Retinal pigment epithelial cell (primary cell): ENCODE data around the gene HBS1L.

Experiments
- DNase-seq: peaks from one replicate; pipeline ENCODE4 v3.0.0-alpha.2; 2010; ENCODE audit warnings: low read depth
- H3K4me3 ChIP-seq: 2 replicates; pipeline ENCODE4 v1.5.1; 2011; ENCODE audit warnings: mild to moderate bottlenecking, low read length, control low read depth, moderate library complexity
- CTCF ChIP-seq: conservative IDR thresholded peaks from 2 replicates; pipeline ENCODE4 v1.5.1; 2011; ENCODE audit warnings: low read depth, low read length, control low read depth, inconsistent platforms

The HBS1L gene

GRCh38 chr6:134992155-134992554 lies 62.5 kb downstream of the HBS1L start:
- no peak for TF ChIP-seq CTCF
- no peak for DNase-seq
- H3K4me3 ChIP-seq, result no peak overlapping the region

DNA sequence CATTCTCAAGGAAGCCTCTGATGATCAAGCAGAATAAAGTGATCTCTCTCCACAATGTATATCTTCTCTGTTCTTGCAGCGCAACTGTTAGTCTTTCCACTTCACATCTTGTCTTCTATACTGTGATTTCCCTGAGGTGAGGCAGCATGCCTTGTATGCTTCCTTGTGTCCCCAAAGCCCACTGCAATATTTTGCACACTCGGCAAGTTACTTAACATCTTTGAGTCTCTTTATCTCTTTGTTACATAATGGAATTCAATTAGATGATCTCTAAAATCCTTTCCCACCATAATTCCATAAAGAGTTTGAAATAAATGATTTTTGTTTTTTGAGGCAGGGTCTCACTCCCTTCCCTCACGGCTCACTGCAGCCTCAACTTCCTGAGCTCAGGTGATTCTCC lies 64.4 kb downstream of the HBS1L start:
- DNase-seq, result no peak
- TF ChIP-seq CTCF, result no peak
- H3K4me3 ChIP-seq, result no peak overlapping the region

DNA sequence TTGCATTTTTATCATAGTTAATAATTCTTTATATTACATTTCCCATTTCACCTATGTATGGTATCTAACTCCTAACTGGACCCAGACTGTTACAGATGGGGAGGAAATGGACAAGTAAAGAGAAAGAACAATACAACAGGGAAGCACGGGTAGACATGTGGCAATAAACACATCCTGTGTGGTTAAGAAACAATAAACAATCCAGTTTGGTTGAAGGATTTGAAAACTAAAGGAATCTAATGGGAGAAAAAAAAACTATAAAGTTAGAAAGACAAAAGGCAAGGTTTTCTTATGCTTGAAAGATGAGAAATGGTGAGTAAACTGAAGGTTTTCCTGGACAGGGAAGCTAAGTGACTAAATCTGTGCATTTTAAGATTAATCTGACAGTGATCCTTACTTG lies 69.8 kb downstream of the HBS1L start:
- no peak overlapping the region for H3K4me3 ChIP-seq
- TF ChIP-seq CTCF, result no peak
- DNase-seq, result no peak

- TF ChIP-seq CTCF, result no peak
- no peak for DNase-seq
- no peak overlapping the region for H3K4me3 ChIP-seq
Observed at GRCh38 chr6:134983823-134984222, 70.8 kb downstream of the HBS1L start.

GRCh38 chr6:134982161-134982560 lies 72.5 kb downstream of the HBS1L start:
- H3K4me3 ChIP-seq, result no peak overlapping the region
- TF ChIP-seq CTCF, result no peak
- no peak for DNase-seq

DNA sequence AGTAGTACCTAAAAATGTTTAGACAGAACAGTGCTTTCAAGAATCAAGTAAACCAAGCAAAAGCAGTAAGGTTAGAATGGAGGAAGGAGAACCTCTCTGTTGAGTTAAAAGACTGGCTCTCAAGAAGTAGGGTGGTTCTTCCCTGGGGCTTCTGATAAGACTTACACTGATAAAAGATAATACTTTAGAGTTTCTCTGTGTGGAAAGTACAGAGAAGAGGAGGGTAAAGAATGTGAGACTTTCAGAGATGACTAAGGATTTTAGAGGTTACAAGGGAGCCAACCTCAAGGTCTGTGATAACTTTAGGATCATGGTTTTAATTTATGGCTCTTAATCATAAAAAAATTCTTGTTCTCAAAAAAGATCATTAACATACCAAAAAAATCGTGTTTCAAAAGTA lies 73.8 kb downstream of the HBS1L start:
- no peak for TF ChIP-seq CTCF
- no peak for DNase-seq
- H3K4me3 ChIP-seq, result no peak overlapping the region

- TF ChIP-seq CTCF, result no peak
- H3K4me3 ChIP-seq, result no peak overlapping the region
- no peak for DNase-seq
Observed at GRCh38 chr6:134979142-134979541, 75.5 kb downstream of the HBS1L start.
